C4-2B (cell line): ENCODE data around the gene GNLY.

Experiments used
- CTCF ChIP-seq: fragments of 450-650 bp; conservative IDR thresholded peaks from 2 replicates; pipeline ENCODE4 v1.5.1; 2017; ENCODE audit warnings: mild to moderate bottlenecking
- ZFX ChIP-seq: fragments of 450-650 bp; IDR thresholded peaks from 2 replicates; pipeline ENCODE4 v1.6.1; 2017

GRCh38 chr2:85706063-85706462 is 11.9 kb downstream of the GNLY start:
- TF ChIP-seq CTCF (no peak), ZFX (no peak)
